Purkinje cell (primary cell): ENCODE data around the gene CFP. TPM values are rescaled to one million over a fixed set of nuclear protein-coding genes. Genes with fewer than 3 reads are reported as not detected.

Source experiments
- polyA plus RNA-seq: library from polyadenylated mRNA; unstranded; fragments of >200 nt; fragmentation: Nextera tagmentation; gene quantifications from 2 replicates; pipeline ENCODE4 v1.2.1, GENCODE V29; 2014

Gene CFP
- polyA plus RNA-seq = 1.9 TPM in 1 of 2 replicates, not detected in the other

DNA sequence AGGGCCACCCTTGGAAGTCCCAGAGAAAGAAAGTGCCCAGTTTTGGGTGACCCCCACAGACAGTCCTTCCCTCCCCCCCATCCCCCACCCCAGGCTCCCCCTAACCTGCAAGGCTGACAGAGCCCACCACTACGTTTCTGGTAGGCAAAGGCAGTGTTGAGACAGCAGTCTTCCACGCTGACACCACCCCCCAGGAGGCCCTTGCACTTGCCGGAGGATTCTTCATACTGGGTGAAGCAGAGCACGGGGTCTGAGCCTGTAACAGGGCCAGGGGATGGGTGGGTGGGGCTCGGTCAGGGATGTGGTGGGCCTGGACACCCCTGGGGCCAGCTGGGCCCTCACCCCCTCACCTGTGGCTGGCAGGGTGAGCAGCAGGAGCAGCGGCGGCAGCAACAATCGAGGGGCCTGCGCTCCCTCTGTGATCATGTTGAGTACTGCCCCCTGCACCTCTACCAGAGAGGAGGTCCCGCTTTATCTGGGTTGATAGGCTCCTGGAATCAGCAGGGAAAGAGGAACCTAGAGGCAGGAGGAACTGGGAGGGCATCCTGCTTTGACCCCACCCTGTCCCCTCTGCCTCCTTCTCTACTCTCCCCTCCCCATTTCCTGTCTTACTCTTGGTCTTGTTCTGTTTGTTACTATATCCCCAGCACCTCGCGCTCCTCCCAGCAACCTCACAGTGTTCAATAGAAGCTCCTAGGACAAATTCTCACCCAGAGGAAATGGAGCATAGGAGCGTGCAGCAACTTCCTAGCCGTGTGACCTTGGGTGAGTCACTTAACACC lies at the start of gene CFP:
Gene CFP (minus strand): TSS at position 512 of the 782 bp plus-strand sequence. CDS start 86 bp downstream, at position 426.

DNA sequence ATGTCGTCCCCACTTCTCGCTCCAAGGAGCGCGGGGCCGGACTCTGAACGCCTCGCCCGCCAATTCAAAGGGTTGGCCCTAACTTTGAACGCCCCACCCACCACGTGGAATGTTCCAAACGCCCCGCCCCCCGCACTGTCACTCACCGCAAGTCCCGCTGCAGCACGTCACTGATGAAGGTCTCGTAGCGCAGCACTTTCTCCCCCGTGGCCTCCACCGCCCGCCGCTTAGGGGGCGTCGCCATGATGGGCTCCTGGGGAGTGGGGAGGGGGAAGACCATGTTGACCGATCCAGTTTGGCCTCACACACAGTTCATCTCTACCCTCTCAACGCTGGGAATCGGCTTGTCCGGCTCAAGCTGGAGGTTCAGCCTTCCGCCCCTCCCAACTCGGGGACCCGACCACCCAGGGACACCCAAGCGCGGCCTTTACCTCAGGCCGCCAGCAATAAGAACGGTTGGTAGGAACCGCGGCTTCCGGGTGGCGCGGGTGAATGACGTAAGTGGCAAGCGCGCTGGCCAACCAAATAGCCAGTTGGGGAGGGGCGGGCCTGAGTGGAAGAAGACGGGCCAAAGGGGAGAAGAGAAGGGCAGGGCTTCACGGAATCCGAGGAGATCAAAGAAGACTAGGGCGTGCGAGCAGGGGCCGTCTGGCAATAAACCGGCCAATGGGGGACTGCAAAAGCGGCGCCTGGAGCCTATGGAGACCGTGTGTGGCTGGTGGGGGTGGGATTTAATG lies 29.1 kb upstream of the CFP start, which contains the start of gene UXT:
Gene UXT (minus strand): TSS at position 497 of the 737 bp plus-strand sequence. CDS start 253 bp downstream, at position 244.

DNA sequence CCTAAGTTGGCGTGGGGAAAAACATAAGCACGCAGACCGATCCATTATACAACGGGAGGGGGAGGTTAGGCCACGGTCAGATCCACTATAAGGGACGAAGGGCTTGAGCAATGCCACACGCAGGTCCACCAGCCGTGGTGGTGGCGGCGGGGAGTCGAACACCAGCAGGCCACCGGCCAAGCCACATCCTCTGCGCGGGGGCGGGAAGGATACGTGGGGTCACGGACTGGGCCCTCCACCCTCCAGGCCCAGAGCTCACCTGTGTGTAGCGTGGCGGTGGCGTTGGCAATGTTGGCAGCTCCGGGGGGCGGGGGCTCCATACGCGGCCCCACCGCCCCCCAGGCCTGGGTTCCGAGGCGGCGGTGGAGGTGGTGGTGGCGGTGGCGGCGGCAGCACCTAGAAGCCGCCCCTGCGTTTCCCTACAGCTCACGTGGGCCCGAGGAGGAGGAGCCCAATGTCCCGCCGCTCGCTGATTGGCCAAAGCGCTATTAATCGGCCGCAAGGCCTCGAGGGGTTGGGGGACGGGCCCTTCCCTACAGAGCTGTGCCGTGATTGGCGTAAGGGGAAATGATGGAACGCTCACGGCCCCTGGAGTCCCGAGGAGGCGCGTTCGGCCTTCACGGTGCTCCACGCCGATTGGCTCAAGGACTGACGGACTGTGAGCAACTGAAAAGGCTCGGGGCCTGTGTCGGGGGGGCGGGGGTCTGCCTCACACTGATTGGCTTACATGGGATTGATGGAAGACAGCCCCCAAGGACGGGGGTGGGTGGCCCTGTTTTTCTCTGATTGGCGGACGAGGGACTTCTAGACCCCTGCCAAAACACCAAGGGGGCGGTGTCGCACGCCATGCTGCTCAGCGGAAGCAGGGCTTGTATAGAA lies 20.7 kb upstream of the CFP start, which contains the start of gene ELK1:
Gene ELK1 (minus strand): TSS at position 400 of the 879 bp plus-strand sequence. CDS start 9,122 bp downstream, outside the sequence.

DNA sequence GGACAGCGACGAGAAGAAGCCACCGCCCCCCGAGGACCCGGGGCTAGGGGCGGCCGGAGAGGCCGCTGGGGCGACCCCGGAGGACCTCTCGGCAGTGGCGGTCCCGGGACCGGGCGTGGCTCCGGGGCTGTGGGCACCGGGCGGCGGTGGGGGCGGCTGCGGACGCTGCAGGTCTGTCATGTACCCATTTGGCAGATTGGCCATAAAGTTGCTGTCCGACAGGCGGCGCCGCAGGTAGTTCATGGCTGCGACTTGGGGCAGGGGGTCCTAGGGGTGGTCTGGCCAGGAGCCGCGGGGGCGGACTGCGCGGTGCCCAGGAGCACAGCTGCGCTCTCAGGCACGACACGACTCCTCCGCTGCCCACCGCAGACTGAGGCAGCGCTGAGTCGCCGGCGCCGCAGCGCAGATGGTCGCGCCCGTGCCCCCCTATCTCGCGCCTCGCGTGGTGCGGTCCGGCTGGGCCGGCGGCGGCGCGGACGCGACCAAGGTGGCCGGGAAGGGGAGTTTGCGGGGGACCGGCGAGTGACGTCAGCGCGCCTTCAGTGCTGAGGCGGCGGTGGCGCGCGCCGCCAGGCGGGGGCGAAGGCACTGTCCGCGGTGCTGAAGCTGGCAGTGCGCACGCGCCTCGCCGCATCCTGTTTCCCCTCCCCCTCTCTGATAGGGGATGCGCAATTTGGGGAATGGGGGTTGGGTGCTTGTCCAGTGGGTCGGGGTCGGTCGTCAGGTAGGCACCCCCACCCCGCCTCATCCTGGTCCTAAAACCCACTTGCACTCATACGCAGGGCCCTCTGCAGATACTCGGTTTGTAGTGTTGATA lies 10.0 kb downstream of the CFP start, which contains the start of gene SYN1:
Gene SYN1 (minus strand): TSS at position 372 of the 817 bp plus-strand sequence. CDS start 129 bp downstream, at position 243.

DNA sequence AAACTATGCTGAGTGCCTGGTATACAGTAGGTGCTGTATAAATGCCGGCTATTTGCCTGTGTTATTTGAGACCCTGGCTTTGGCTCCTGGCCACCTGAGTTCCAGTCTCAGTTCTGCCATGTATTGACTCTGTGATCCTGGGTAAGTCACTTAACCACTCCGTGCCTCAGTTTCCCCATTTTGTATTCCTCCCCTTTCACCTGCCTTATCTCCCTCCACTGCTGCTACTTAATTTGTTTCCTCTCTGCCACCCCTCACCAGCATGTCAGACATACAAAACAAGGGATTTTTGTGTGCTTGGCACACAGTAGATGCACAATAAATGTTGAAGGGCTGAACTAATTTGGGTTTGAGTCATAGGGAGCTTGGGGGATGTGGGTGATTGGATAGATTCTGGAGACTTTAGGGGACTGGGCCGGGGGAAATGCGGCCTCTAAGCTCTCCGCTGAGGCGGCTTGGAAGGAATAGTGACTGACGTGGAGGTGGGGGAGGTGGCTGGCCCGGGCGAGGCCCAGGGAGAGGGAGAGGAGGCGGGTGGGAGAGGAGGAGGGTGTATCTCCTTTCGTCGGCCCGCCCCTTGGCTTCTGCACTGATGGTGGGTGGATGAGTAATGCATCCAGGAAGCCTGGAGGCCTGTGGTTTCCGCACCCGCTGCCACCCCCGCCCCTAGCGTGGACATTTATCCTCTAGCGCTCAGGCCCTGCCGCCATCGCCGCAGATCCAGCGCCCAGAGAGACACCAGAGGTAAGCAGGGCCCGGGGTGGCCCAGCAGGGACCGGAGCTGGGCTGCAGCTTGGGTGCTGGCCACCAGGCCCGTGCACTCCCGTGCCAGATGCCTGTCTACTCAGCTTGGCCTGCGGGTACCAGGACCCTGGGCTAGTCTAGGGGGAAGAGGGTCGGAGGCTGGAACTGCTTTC lies 47.7 kb downstream of the CFP start, which contains the start of gene TIMP1:
Gene TIMP1 (plus strand): TSS at position 706 of the 917 bp plus-strand sequence. CDS start 980 bp downstream, outside the sequence.

Other genes with a start within 250 kb of the CFP start
- gene ZNF41, start 146.7 kb downstream of the CFP start, polyA plus RNA-seq = 6.1 and 7.5 TPM in 2 replicates
- 7.0 and 9.1 TPM in 2 replicates for gene ARAF, start 68.7 kb downstream of the CFP start, polyA plus RNA-seq
- gene TIMP1, start 47.5 kb downstream of the CFP start, polyA plus RNA-seq = 16.8 and 34.9 TPM in 2 replicates
- 22.0 and 79.5 TPM in 2 replicates for gene SYN1, start 10.1 kb downstream of the CFP start, polyA plus RNA-seq
- 0.45 and 1.8 TPM in 2 replicates for gene ELK1, start 20.6 kb upstream of the CFP start, polyA plus RNA-seq
- 93.0 and 107 TPM in 2 replicates for gene UXT, start 29.2 kb upstream of the CFP start, polyA plus RNA-seq
- 0.20 and 1.6 TPM in 2 replicates for gene ZNF81, start 207.0 kb upstream of the CFP start, polyA plus RNA-seq